HEK293 (cell line): Measurements from ENCODE around the gene OSBPL10.

Experiments
- CTCF ChIA-PET: fragments of 350-600 bp; formaldehyde crosslinking; extraction: SDS; loops from one replicate; lab custom pipeline; 2021; ENCODE audit warnings: antibody characterized with exemption; lab: Yijun Ruan, JAX
- POLR2A ChIA-PET: fragments of 300-600 bp; formaldehyde crosslinking; extraction: SDS; loops from one replicate; lab custom pipeline; 2020; ENCODE audit warnings: antibody characterized with exemption, inconsistent platforms; lab: Yijun Ruan, JAX
- H3K27ac ChIP-seq: fragments of 200-500 bp; sonication (Bioruptor generic); 2 replicates; pipeline ENCODE4 v1.5.1; 2014; ENCODE audit warnings: low read depth, low read length, control low read depth, inconsistent platforms; ENCODE audit errors: extremely low read depth
- H3K36me3 ChIP-seq, 2 experiments: fragments of 200-500 bp in 1 of 2; sonication (Bioruptor generic) in 1 of 2; 1 replicate in 1 of 2; 2 replicates in 1 of 2; pipeline ENCODE4 v1.5.1; 2014 to 2017; ENCODE audit warnings: inconsistent platforms in 2 of 2, low read length in 2 of 2; ENCODE audit not compliant: control insufficient read depth in 2 of 2, insufficient read depth in 1 of 2
- H3K4me1 ChIP-seq: fragments of 200-500 bp; sonication (Bioruptor generic); 2 replicates; pipeline ENCODE4 v1.5.1; 2014; ENCODE audit warnings: mild to moderate bottlenecking, low read length, inconsistent platforms; ENCODE audit not compliant: control insufficient read depth, insufficient read depth
- H3K4me3 ChIP-seq: 2 replicates; pipeline ENCODE4 v1.5.1; 2011; ENCODE audit warnings: low read depth, mild to moderate bottlenecking, control low read depth, low read length, moderate library complexity
- H3K9me3 ChIP-seq: fragments of 200-500 bp; sonication (Bioruptor generic); 2 replicates; pipeline ENCODE4 v1.5.1; 2014; ENCODE audit warnings: low read depth, low read length, inconsistent platforms; ENCODE audit not compliant: control insufficient read depth, insufficient read depth
- RBAK ChIP-seq: fragments of 450-650 bp; formaldehyde crosslinking; IDR thresholded peaks from 2 replicates; pipeline ENCODE4 v1.5.1; 2016; ENCODE audit warnings: missing biosample characterization, missing genetic modification characterization
- ZNF155 ChIP-seq: fragments of 450-650 bp; formaldehyde crosslinking; IDR thresholded peaks from 2 replicates; pipeline ENCODE4 v1.5.1; 2016; ENCODE audit warnings: missing biosample characterization, missing genetic modification characterization
- ZNF24 ChIP-seq: fragments of 450-650 bp; formaldehyde crosslinking; IDR thresholded peaks from 2 replicates; pipeline ENCODE4 v1.5.1; 2016; ENCODE audit warnings: missing biosample characterization, missing genetic modification characterization
- ZNF324 ChIP-seq: fragments of 450-650 bp; formaldehyde crosslinking; IDR thresholded peaks from 2 replicates; pipeline ENCODE4 v1.5.1; 2016; ENCODE audit warnings: missing biosample characterization, missing genetic modification characterization
- ZNF335 ChIP-seq: fragments of 450-650 bp; formaldehyde crosslinking; conservative IDR thresholded peaks from 2 replicates; pipeline ENCODE4 v1.5.1; 2016; ENCODE audit warnings: missing biosample characterization, missing genetic modification characterization
- ZNF610 ChIP-seq: fragments of 450-650 bp; formaldehyde crosslinking; IDR thresholded peaks from 2 replicates; pipeline ENCODE4 v1.5.1; 2016; ENCODE audit warnings: missing biosample characterization, missing genetic modification characterization, borderline replicate concordance
- ZNF777 ChIP-seq: fragments of 450-650 bp; formaldehyde crosslinking; IDR thresholded peaks from 2 replicates; pipeline ENCODE4 v1.5.1; 2017; ENCODE audit warnings: missing biosample characterization, missing genetic modification characterization, borderline replicate concordance
- ZSCAN16 ChIP-seq: fragments of 450-650 bp; formaldehyde crosslinking; IDR thresholded peaks from 2 replicates; pipeline ENCODE4 v1.5.1; 2016; ENCODE audit warnings: missing biosample characterization, missing genetic modification characterization
- ZSCAN30 ChIP-seq: fragments of 450-650 bp; IDR thresholded peaks from 2 replicates; pipeline ENCODE4 v1.5.1; 2018; ENCODE audit warnings: missing biosample characterization, mild to moderate bottlenecking, missing genetic modification characterization, moderate library complexity
- TF ChIP-seq, protein P1 (sequence below): fragments of 450-650 bp; formaldehyde crosslinking; IDR thresholded peaks from 2 replicates; pipeline ENCODE4 v1.5.1; 2016; ENCODE audit warnings: missing biosample characterization, missing genetic modification characterization, borderline replicate concordance
- TF ChIP-seq, protein P2 (sequence below): fragments of 450-650 bp; formaldehyde crosslinking; conservative IDR thresholded peaks from 2 replicates; pipeline ENCODE4 v1.5.1; 2016; ENCODE audit warnings: low read depth, missing biosample characterization, missing genetic modification characterization
- TF ChIP-seq, protein P3 (sequence below): fragments of 450-650 bp; formaldehyde crosslinking; IDR thresholded peaks from 2 replicates; pipeline ENCODE4 v1.5.1; 2016; ENCODE audit warnings: missing biosample characterization, missing genetic modification characterization
- TF ChIP-seq, protein P4 (sequence below): fragments of 450-650 bp; formaldehyde crosslinking; IDR thresholded peaks from 2 replicates; pipeline ENCODE4 v1.5.1; 2016; ENCODE audit warnings: missing biosample characterization, missing genetic modification characterization
- TF ChIP-seq, protein P5 (sequence below): fragments of 450-650 bp; formaldehyde crosslinking; IDR thresholded peaks from 2 replicates; pipeline ENCODE4 v1.5.1; 2016; ENCODE audit warnings: missing biosample characterization, missing genetic modification characterization
- TF ChIP-seq, protein P6 (sequence below): fragments of 450-650 bp; formaldehyde crosslinking; IDR thresholded peaks from 2 replicates; pipeline ENCODE4 v1.5.1; 2016; ENCODE audit warnings: missing biosample characterization, missing genetic modification characterization
- TF ChIP-seq, protein P7 (sequence below): IDR thresholded peaks from 2 replicates; pipeline ENCODE4 v1.6.1; 2011; ENCODE audit warnings: mild to moderate bottlenecking, low read depth, low read length, borderline replicate concordance
- TF ChIP-seq, protein P8 (sequence below): fragments of 450-650 bp; formaldehyde crosslinking; IDR thresholded peaks from 2 replicates; pipeline ENCODE4 v1.5.1; 2016; ENCODE audit warnings: missing biosample characterization, missing genetic modification characterization

Gene OSBPL10

DNA sequence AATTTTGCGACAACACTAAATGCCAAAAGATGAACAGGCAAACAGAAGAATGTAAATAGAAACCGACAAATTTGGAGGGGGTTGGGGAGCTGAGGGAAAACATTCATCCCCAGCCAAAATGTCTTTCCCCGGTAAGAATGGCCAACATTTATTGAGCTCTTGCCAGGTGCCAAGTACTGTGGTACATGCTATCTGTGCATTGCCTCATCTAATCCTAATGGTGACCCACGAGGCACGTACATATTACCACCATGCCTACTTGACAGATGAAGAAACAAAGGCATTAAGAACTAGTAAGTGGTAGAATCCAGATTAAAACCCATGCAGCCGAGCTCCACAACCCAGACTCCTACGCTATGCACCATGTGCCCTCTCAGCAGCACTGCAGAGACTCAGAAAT, 242.7 kb downstream of the OSBPL10 start (continued):
- TF ChIP-seq, protein P1, sequence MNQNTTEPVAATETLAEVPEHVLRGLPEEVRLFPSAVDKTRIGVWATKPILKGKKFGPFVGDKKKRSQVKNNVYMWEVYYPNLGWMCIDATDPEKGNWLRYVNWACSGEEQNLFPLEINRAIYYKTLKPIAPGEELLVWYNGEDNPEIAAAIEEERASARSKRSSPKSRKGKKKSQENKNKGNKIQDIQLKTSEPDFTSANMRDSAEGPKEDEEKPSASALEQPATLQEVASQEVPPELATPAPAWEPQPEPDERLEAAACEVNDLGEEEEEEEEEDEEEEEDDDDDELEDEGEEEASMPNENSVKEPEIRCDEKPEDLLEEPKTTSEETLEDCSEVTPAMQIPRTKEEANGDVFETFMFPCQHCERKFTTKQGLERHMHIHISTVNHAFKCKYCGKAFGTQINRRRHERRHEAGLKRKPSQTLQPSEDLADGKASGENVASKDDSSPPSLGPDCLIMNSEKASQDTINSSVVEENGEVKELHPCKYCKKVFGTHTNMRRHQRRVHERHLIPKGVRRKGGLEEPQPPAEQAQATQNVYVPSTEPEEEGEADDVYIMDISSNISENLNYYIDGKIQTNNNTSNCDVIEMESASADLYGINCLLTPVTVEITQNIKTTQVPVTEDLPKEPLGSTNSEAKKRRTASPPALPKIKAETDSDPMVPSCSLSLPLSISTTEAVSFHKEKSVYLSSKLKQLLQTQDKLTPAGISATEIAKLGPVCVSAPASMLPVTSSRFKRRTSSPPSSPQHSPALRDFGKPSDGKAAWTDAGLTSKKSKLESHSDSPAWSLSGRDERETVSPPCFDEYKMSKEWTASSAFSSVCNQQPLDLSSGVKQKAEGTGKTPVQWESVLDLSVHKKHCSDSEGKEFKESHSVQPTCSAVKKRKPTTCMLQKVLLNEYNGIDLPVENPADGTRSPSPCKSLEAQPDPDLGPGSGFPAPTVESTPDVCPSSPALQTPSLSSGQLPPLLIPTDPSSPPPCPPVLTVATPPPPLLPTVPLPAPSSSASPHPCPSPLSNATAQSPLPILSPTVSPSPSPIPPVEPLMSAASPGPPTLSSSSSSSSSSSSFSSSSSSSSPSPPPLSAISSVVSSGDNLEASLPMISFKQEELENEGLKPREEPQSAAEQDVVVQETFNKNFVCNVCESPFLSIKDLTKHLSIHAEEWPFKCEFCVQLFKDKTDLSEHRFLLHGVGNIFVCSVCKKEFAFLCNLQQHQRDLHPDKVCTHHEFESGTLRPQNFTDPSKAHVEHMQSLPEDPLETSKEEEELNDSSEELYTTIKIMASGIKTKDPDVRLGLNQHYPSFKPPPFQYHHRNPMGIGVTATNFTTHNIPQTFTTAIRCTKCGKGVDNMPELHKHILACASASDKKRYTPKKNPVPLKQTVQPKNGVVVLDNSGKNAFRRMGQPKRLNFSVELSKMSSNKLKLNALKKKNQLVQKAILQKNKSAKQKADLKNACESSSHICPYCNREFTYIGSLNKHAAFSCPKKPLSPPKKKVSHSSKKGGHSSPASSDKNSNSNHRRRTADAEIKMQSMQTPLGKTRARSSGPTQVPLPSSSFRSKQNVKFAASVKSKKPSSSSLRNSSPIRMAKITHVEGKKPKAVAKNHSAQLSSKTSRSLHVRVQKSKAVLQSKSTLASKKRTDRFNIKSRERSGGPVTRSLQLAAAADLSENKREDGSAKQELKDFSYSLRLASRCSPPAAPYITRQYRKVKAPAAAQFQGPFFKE, result no peak

DNA sequence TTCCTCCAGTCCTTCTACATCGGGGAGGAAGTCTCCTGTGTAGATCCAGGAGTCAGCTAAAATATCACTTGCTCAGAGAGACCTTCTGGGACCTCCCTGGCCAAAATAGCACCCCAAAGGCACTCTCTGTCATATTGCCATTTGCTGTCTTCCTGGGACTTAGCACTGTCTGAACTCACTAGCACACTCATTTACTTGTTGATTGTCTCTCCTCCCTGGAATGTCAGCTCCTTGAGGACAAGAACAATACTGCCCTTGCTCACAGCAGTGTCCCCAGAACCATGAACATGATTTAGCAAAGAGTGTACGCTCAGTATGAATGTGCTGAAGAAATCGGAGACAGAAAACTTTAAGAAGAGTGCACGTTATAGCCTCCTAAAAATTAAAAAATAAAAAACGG, 245.4 kb downstream of the OSBPL10 start:
- ChIA-PET CTCF (interaction anchor here (0.5 to 1.1 kb wide), 4 partner anchors 8 to 601 kb away, joined by 3 to 4 read pairs (median 4); no protein-coding TSS in a partner anchor), POLR2A (no interaction called here)
- Histone ChIP-seq H3K36me3 (no peaks in the 10 kb centered on the region), H3K27ac (no peak overlapping the region), H3K9me3 (no peaks in the 10 kb centered on the region), H3K4me1 (no peaks in the 10 kb centered on the region), H3K4me3 (no peak overlapping the region)
- TF ChIP-seq ZNF610 (tag by site-specific recombination) (no peak), ZSCAN16 (tag by site-specific recombination) (no peak), ZNF324 (tag by site-specific recombination) (no peak), RBAK (tag by site-specific recombination) (no peak), ZNF335 (tag by site-specific recombination) (no peak), ZNF24 (tag by site-specific recombination) (no peak), ZSCAN30 (tag by site-specific recombination) (no peak), ZNF155 (tag by site-specific recombination) (no peak), ZNF777 (no peak)
- TF ChIP-seq, protein P2, sequence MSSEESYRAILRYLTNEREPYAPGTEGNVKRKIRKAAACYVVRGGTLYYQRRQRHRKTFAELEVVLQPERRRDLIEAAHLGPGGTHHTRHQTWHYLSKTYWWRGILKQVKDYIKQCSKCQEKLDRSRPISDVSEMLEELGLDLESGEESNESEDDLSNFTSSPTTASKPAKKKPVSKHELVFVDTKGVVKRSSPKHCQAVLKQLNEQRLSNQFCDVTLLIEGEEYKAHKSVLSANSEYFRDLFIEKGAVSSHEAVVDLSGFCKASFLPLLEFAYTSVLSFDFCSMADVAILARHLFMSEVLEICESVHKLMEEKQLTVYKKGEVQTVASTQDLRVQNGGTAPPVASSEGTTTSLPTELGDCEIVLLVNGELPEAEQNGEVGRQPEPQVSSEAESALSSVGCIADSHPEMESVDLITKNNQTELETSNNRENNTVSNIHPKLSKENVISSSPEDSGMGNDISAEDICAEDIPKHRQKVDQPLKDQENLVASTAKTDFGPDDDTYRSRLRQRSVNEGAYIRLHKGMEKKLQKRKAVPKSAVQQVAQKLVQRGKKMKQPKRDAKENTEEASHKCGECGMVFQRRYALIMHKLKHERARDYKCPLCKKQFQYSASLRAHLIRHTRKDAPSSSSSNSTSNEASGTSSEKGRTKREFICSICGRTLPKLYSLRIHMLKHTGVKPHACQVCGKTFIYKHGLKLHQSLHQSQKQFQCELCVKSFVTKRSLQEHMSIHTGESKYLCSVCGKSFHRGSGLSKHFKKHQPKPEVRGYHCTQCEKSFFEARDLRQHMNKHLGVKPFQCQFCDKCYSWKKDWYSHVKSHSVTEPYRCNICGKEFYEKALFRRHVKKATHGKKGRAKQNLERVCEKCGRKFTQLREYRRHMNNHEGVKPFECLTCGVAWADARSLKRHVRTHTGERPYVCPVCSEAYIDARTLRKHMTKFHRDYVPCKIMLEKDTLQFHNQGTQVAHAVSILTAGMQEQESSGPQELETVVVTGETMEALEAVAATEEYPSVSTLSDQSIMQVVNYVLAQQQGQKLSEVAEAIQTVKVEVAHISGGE (tag by site-specific recombination), result no peak
- TF ChIP-seq, protein P3, sequence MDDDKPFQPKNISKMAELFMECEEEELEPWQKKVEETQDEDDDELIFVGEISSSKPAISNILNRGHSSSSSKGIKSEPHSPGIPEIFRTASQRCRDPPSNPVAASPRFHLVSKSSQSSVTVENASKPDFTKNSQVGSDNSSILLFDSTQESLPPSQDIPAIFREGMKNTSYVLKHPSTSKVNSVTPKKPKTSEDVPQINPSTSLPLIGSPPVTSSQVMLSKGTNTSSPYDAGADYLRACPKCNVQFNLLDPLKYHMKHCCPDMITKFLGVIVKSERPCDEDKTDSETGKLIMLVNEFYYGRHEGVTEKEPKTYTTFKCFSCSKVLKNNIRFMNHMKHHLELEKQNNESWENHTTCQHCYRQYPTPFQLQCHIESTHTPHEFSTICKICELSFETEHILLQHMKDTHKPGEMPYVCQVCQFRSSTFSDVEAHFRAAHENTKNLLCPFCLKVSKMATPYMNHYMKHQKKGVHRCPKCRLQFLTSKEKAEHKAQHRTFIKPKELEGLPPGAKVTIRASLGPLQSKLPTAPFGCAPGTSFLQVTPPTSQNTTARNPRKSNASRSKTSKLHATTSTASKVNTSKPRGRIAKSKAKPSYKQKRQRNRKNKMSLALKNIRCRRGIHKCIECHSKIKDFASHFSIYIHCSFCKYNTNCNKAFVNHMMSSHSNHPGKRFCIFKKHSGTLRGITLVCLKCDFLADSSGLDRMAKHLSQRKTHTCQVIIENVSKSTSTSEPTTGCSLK (tag by site-specific recombination), result no peak
- TF ChIP-seq, protein P4, sequence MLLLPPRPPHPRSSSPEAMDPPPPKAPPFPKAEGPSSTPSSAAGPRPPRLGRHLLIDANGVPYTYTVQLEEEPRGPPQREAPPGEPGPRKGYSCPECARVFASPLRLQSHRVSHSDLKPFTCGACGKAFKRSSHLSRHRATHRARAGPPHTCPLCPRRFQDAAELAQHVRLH (tag by site-specific recombination), result no peak
- TF ChIP-seq, protein P5, sequence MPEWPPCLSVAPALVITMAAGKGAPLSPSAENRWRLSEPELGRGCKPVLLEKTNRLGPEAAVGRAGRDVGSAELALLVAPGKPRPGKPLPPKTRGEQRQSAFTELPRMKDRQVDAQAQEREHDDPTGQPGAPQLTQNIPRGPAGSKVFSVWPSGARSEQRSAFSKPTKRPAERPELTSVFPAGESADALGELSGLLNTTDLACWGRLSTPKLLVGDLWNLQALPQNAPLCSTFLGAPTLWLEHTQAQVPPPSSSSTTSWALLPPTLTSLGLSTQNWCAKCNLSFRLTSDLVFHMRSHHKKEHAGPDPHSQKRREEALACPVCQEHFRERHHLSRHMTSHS (tag by site-specific recombination), result no peak
- TF ChIP-seq, protein P6, sequence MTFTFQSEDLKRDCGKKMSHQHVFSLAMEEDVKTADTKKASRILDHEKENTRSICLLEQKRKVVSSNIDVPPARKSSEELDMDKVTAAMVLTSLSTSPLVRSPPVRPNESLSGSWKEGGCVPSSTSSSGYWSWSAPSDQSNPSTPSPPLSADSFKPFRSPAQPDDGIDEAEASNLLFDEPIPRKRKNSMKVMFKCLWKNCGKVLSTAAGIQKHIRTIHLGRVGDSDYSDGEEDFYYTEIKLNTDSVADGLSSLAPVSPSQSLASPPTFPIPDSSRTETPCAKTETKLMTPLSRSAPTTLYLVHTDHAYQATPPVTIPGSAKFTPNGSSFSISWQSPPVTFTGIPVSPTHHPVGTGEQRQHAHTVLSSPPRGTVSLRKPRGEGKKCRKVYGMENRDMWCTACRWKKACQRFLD (tag by site-specific recombination), result no peak
- TF ChIP-seq, protein P7, sequence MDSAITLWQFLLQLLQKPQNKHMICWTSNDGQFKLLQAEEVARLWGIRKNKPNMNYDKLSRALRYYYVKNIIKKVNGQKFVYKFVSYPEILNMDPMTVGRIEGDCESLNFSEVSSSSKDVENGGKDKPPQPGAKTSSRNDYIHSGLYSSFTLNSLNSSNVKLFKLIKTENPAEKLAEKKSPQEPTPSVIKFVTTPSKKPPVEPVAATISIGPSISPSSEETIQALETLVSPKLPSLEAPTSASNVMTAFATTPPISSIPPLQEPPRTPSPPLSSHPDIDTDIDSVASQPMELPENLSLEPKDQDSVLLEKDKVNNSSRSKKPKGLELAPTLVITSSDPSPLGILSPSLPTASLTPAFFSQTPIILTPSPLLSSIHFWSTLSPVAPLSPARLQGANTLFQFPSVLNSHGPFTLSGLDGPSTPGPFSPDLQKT, result no peak
- TF ChIP-seq, protein P8, sequence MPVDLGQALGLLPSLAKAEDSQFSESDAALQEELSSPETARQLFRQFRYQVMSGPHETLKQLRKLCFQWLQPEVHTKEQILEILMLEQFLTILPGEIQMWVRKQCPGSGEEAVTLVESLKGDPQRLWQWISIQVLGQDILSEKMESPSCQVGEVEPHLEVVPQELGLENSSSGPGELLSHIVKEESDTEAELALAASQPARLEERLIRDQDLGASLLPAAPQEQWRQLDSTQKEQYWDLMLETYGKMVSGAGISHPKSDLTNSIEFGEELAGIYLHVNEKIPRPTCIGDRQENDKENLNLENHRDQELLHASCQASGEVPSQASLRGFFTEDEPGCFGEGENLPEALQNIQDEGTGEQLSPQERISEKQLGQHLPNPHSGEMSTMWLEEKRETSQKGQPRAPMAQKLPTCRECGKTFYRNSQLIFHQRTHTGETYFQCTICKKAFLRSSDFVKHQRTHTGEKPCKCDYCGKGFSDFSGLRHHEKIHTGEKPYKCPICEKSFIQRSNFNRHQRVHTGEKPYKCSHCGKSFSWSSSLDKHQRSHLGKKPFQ (tag by site-specific recombination), result no peak
